ENCODE data around the gene RPH3AL.

RPH3AL gene

GRCh38 chr17:332558-333322 is 19.9 kb downstream of the RPH3AL start:
- peak overlapping the region; percentile 91 to 100 (median 94) for H3K27ac Mint-ChIP-seq
- no peaks in the 10 kb centered on the region for H3K36me3 Mint-ChIP-seq (ENCODE audit: low read depth)
- H3K4me1 Mint-ChIP-seq, result peaks cover 81% of the 10 kb centered on the region
- peak overlapping the region; percentile 75 to 86 (median 80) for H3K4me3 Mint-ChIP-seq
- TF ChIP-seq CTCF (IDR thresholded peaks at IDR 0.05; ENCODE audit: unreplicated experiment in 3 of 3), result no peak
- H3K9me3 Mint-ChIP-seq, result no peaks in the 10 kb centered on the region
- H3K27me3 Mint-ChIP-seq (ENCODE audit: low read depth), result peaks cover 17% of the 10 kb centered on the region

GRCh38 chr17:332023-332422 is 20.6 kb downstream of the RPH3AL start:
- Mint-ChIP-seq H3K27ac (peak overlapping the region; percentile 90 to 95 (median 91)), H3K9me3 (no peaks in the 10 kb centered on the region), H3K36me3 (ENCODE audit: low read depth) (no peaks in the 10 kb centered on the region), H3K4me3 (peak overlapping the region; percentile 75 to 83 (median 77)), H3K4me1 (peaks cover 78% of the 10 kb centered on the region), H3K27me3 (ENCODE audit: low read depth) (peaks cover 17% of the 10 kb centered on the region)
- no peak for TF ChIP-seq CTCF (IDR thresholded peaks at IDR 0.05; ENCODE audit: unreplicated experiment in 3 of 3)

- Mint-ChIP-seq H3K27ac (peak overlapping the region; percentile 86 to 91 (median 90)), H3K4me3 (peak overlapping the region; percentile 75 to 83 (median 77)), H3K27me3 (ENCODE audit: low read depth) (peaks cover 14% of the 10 kb centered on the region), H3K4me1 (peaks cover 73% of the 10 kb centered on the region), H3K9me3 (no peaks in the 10 kb centered on the region), H3K36me3 (ENCODE audit: low read depth) (no peaks in the 10 kb centered on the region)
- no peak for TF ChIP-seq CTCF (IDR thresholded peaks at IDR 0.05; ENCODE audit: unreplicated experiment in 3 of 3)
Observed at GRCh38 chr17:330993-331701, 21.5 kb downstream of the RPH3AL start.

- Mint-ChIP-seq H3K4me1 (peaks cover 66% of the 10 kb centered on the region), H3K9me3 (no peaks in the 10 kb centered on the region), H3K27ac (peak overlapping the region in 2 of 3 experiments; percentile 65 to 91), H3K36me3 (ENCODE audit: low read depth) (no peaks in the 10 kb centered on the region), H3K4me3 (peak overlapping the region in 1 of 3 experiments; percentile 42), H3K27me3 (ENCODE audit: low read depth) (peaks cover 14% of the 10 kb centered on the region)
- TF ChIP-seq CTCF (IDR thresholded peaks at IDR 0.05; ENCODE audit: unreplicated experiment in 3 of 3), result no peak
Observed at GRCh38 chr17:329784-330420, 22.7 kb downstream of the RPH3AL start.

- Mint-ChIP-seq H3K27me3 (ENCODE audit: low read depth) (peaks cover 8% of the 10 kb centered on the region), H3K4me3 (no peak overlapping the region), H3K27ac (no peak overlapping the region), H3K36me3 (ENCODE audit: low read depth) (no peaks in the 10 kb centered on the region), H3K9me3 (no peaks in the 10 kb centered on the region), H3K4me1 (peaks cover 57% of the 10 kb centered on the region)
- TF ChIP-seq CTCF (IDR thresholded peaks at IDR 0.05; ENCODE audit: unreplicated experiment in 3 of 3), result no peak
Observed at GRCh38 chr17:327971-328370, 24.6 kb downstream of the RPH3AL start.
